ENCODE data around the gene RNASE8. TPM values are rescaled to one million over a fixed set of nuclear protein-coding genes. Genes with fewer than 3 reads are reported as not detected.

Gene RNASE8
- total RNA-seq, 1 donor from 2014 or later = not detected

Other genes with a start within 250 kb of the RNASE8 start
- not detected in 2 replicates for gene RNASE3, start 166.4 kb upstream of the RNASE8 start, total RNA-seq
- gene RNASE2, start 102.3 kb upstream of the RNASE8 start, total RNA-seq = not detected in 2 replicates
- gene METTL17, start 67.8 kb upstream of the RNASE8 start, total RNA-seq = 94.6 and 99.1 TPM in 2 replicates
- 0.33 TPM in 1 of 2 replicates, not detected in the other for gene SLC39A2, start 58.5 kb upstream of the RNASE8 start, total RNA-seq
- 1.9 and 2.3 TPM in 2 replicates for gene NDRG2, start 32.8 kb upstream of the RNASE8 start, total RNA-seq
- not detected in 2 replicates for gene TPPP2, start 27.6 kb upstream of the RNASE8 start, total RNA-seq
- gene RNASE13, start 23.0 kb upstream of the RNASE8 start, total RNA-seq = not detected in 2 replicates
- not detected in 2 replicates for gene RNASE7, start 15.5 kb upstream of the RNASE8 start, total RNA-seq
- not detected in 2 replicates for gene ARHGEF40, start 12.5 kb downstream of the RNASE8 start, total RNA-seq
- 6.5 and 8.3 TPM in 2 replicates for gene ZNF219, start 40.8 kb downstream of the RNASE8 start, total RNA-seq
- not detected in 2 replicates for gene TMEM253, start 43.2 kb downstream of the RNASE8 start, total RNA-seq
- gene OR5AU1, start 98.2 kb downstream of the RNASE8 start, total RNA-seq = not detected in 2 replicates
- gene HNRNPC, start 211.6 kb downstream of the RNASE8 start, total RNA-seq = 1,009 and 1,054 TPM in 2 replicates
- gene RPGRIP1, start 222.3 kb downstream of the RNASE8 start, total RNA-seq = not detected in 2 replicates

All from activated CD4-positive, alpha-beta T cell treated with anti-CD3 and anti-CD28 coated beads, Interleukin-2, amount 10 ng/mL, durations not matched to agents 24 days and 14 days (primary cell).